ENCODE measurements around the gene ZNF471. TPM values are rescaled to one million over a fixed set of nuclear protein-coding genes. Genes with fewer than 3 reads are reported as not detected.

ZNF471 gene
- total and polyA plus RNA-seq, 2 experiments from 2014 or later: 1.7 to 2.1 TPM

- H3K4me2 ChIP-seq: peak overlapping the region; percentile 90
- H3K27me3 ChIP-seq: no peaks in the 10 kb centered on the region
- peaks cover 20% of the 10 kb centered on the region for H3K9me3 ChIP-seq (ENCODE audit: low read depth)
- no peak overlapping the region for H3K27ac ChIP-seq
- no peak for DNase-seq (ENCODE audit: low spot score)
- H3K36me3 ChIP-seq (replicated peaks; ENCODE audit: insufficient read depth, low read depth): no peaks in the 10 kb centered on the region
- H3K79me2 ChIP-seq: peaks cover 4% of the 10 kb centered on the region
- H3K4me3 ChIP-seq: no peak overlapping the region
- peaks cover 5% of the 10 kb centered on the region for H3K4me1 ChIP-seq (ENCODE audit: insufficient read depth)
- H4K20me1 ChIP-seq (ENCODE audit: insufficient read depth, poor library complexity, severe bottlenecking): no peaks in the 10 kb centered on the region
- no peak for TF ChIP-seq EZH2 (IDR thresholded peaks at IDR 0.05; ENCODE audit: borderline replicate concordance)
- no peak for TF ChIP-seq CTCF (IDR thresholded peaks at IDR 0.05; ENCODE audit: poor library complexity)
- TF ChIP-seq EZH2phosphoT487 (IDR thresholded peaks at IDR 0.05; ENCODE audit: low read depth, severe bottlenecking, unreplicated experiment): no peak
- no peak overlapping the region for H2AFZ ChIP-seq
- H3K9me2 ChIP-seq (replicated peaks; ENCODE audit: insufficient read depth): no peaks in the 10 kb centered on the region
- 95% methylated on average over 3 of the region's 3 CpGs for WGBS (ENCODE audit: low lambda C conversion rate, missing lambda C conversion rate)
These were observed 29.8 kb downstream of the ZNF471 start for GRCh38 chr19:56537442-56537841.

- peak; percentile 95 for DNase-seq (ENCODE audit: low spot score)
- 4% methylated on average over 32 of the region's 46 CpGs for WGBS (ENCODE audit: low lambda C conversion rate, missing lambda C conversion rate)
- peaks cover 18% of the 10 kb centered on the region for H3K9me3 ChIP-seq (ENCODE audit: low read depth)
These were observed 30.7 kb downstream of the ZNF471 start for GRCh38 chr19:56538254-56538760.

GRCh38 chr19:56538761-56539263 lies 31.2 kb downstream of the ZNF471 start, which contains the start of gene ZFP28:
Gene ZFP28 (plus strand): TSS chr19:56538948. CDS start chr19:56539019, 71 bp downstream.
- Histone ChIP-seq H3K4me2 (peak within 1 kb of the TSS; percentile 93), H3K36me3 (replicated peaks; ENCODE audit: insufficient read depth, low read depth) (no peaks in the 10 kb centered on the region), H3K79me2 (peaks cover 4% of the 10 kb centered on the region), H3K4me3 (peak within 1 kb of the TSS; percentile 96), H3K27ac (peak within 1 kb of the TSS; percentile 98), H4K20me1 (ENCODE audit: insufficient read depth, poor library complexity, severe bottlenecking) (no peaks in the 10 kb centered on the region), H3K4me1 (ENCODE audit: insufficient read depth) (peaks cover 5% of the 10 kb centered on the region), H3K9me2 (replicated peaks; ENCODE audit: insufficient read depth) (no peaks in the 10 kb centered on the region), H3K9me3 (ENCODE audit: low read depth) (peaks cover 18% of the 10 kb centered on the region), H2AFZ (peak within 1 kb of the TSS; percentile 92), H3K27me3 (no peaks in the 10 kb centered on the region)
- TF ChIP-seq CTCF (IDR thresholded peaks at IDR 0.05; ENCODE audit: poor library complexity): no peak
- no peak for TF ChIP-seq EZH2phosphoT487 (IDR thresholded peaks at IDR 0.05; ENCODE audit: low read depth, severe bottlenecking, unreplicated experiment)
- no peak for TF ChIP-seq EZH2 (IDR thresholded peaks at IDR 0.05; ENCODE audit: borderline replicate concordance)
- DNase-seq (ENCODE audit: low spot score): no peak
- 2% methylated on average over 23 of the region's 65 CpGs for WGBS (ENCODE audit: low lambda C conversion rate, missing lambda C conversion rate)

More at GRCh38 chr19:56538254-56538760, 30.7 kb downstream of the ZNF471 start:
- Histone ChIP-seq H3K4me1 (ENCODE audit: insufficient read depth) (peaks cover 5% of the 10 kb centered on the region), H3K79me2 (peaks cover 4% of the 10 kb centered on the region), H3K27ac (peak overlapping the region; percentile 98), H3K4me3 (peak overlapping the region; percentile 92), H3K36me3 (replicated peaks; ENCODE audit: insufficient read depth, low read depth) (no peaks in the 10 kb centered on the region), H3K9me2 (replicated peaks; ENCODE audit: insufficient read depth) (no peaks in the 10 kb centered on the region), H3K27me3 (no peaks in the 10 kb centered on the region), H2AFZ (peak overlapping the region; percentile 87), H3K4me2 (peak overlapping the region; percentile 90), H4K20me1 (ENCODE audit: insufficient read depth, poor library complexity, severe bottlenecking) (no peaks in the 10 kb centered on the region)
- TF ChIP-seq CTCF (IDR thresholded peaks at IDR 0.05; ENCODE audit: poor library complexity) (no peak), EZH2 (IDR thresholded peaks at IDR 0.05; ENCODE audit: borderline replicate concordance) (no peak), EZH2phosphoT487 (IDR thresholded peaks at IDR 0.05; ENCODE audit: low read depth, severe bottlenecking, unreplicated experiment) (no peak)
